Esophagus muscularis mucosa (tissue), 4 donors: ENCODE results near the gene RXRA. TPM values are rescaled to one million over a fixed set of nuclear protein-coding genes. Genes with fewer than 3 reads are reported as not detected.

Experiments
- DNase-seq: peaks from one replicate; pipeline ENCODE4 v3.0.0-alpha.2; 2017; ENCODE audit errors: extremely low spot score
- H3K27ac ChIP-seq, 4 donors: fragments of 200-600 bp; sonication (generic); replicated peaks in 1 of 4; 1 replicate in 3 of 4; 2 replicates in 1 of 4; pipeline ENCODE4 v1.5.1; 2016 to 2019; ENCODE audit warnings: mild to moderate bottlenecking in 1 of 4
- H3K27me3 ChIP-seq, 4 donors: fragments of 200-600 bp; sonication (generic); one replicate each; pipeline versions ENCODE4 v1.5.1 to v1.6.0; 2016 to 2019
- H3K36me3 ChIP-seq, 4 donors: fragments of 200-600 bp; sonication (generic); one replicate each; pipeline ENCODE4 v1.5.1; 2016 to 2019
- H3K4me1 ChIP-seq, 4 donors: fragments of 200-600 bp; sonication (generic); one replicate each; pipeline ENCODE4 v1.5.1; 2016 to 2019
- H3K4me3 ChIP-seq, 4 donors: fragments of 200-600 bp; sonication (generic); 1 replicate in 2 of 4; 2 replicates in 2 of 4; pipeline ENCODE4 v1.5.1; 2016 to 2019; ENCODE audit warnings: mild to moderate bottlenecking in 4 of 4, moderate library complexity in 1 of 4
- H3K9me3 ChIP-seq, 4 donors: fragments of 200-600 bp; sonication (generic); 1 replicate in 3 of 4; 2 replicates in 1 of 4; pipeline ENCODE4 v1.5.1; 2016 to 2019
- EP300 ChIP-seq: sonication (generic); formaldehyde crosslinking; IDR thresholded peaks from one replicate; pipeline ENCODE4 v1.6.1; 2017; ENCODE audit warnings: antibody characterized with exemption
- POLR2A ChIP-seq: fragments of 450-650 bp; IDR thresholded peaks from one replicate; pipeline ENCODE4 v1.6.1; 2017; ENCODE audit warnings: antibody characterized with exemption, moderate library complexity, mild to moderate bottlenecking, low read depth
- POLR2AphosphoS5 ChIP-seq, 2 donors: sonication (generic); formaldehyde crosslinking; IDR thresholded peaks; one replicate each; pipeline ENCODE4 v1.6.1; 2017; ENCODE audit warnings: antibody characterized with exemption in 2 of 2
- WGBS: methylation state at CpG from one replicate; pipeline ENCODE4 v1.1.5; 2018; 5-methylcytosine and 5-hydroxymethylcytosine counted together
- intact Hi-C: fragments of 100-400 bp; cut with DNase I; formaldehyde crosslinking; loops from one replicate; pipeline ENCODE4 v1.15.1; 2023
- total RNA-seq, 4 donors: library from RNA; depleted of rRNA; stranded (reverse); fragments of >200 nt; gene quantifications; one replicate each; pipeline versions ENCODE4 v1.1.0 to v1.2.1, GENCODE V29; 2016
- TF ChIP-seq, protein P1 (sequence below), 3 experiments: fragments of 200-600 bp in 2 of 3; fragments of 450-650 bp in 1 of 3; sonication (generic) in 2 of 3; IDR thresholded peaks; one replicate each; pipeline ENCODE4 v1.5.1; 2017 to 2019; ENCODE audit warnings: antibody characterized with exemption in 3 of 3, mild to moderate bottlenecking in 2 of 3, moderate library complexity in 1 of 3

Gene RXRA
- total RNA-seq, 4 donors from 2014 or later: 46.4 to 81.0 (median 63.7) TPM

DNA sequence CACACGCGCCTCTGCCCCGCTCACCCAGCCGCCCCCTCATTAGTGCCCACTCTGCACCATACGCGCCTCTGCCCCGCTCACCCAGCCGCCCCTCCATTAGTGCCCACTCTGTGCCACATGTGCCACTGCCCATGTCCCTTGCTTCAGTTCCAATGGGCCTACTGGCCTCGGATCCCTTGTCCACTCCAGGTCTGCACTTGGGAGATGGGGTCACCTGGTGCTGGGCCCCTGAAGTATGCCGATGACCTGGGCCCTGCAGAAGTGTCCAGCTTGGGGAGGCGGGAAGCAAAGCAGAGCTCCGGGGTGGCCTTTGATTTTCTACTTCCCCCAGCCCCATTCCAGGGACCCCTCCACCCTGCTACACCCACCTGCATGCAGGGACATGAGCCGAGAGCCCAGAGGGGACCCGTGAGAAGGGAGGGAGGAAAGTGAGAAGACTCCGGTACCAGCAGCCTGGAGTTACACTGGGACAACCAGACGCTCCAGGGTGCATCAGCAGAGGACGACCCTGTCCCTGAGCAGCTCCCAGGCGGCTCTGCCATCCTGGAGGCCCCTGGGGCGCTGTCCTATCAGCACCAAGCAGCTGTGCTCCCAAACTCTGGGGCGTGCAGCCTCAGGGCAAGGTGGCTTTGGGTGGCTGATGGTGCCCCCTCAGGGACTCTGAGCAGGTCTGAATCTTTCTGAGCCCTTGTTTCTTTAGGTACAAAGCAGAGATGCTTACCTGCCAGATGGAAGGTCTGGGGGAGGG, 140.8 kb downstream of the RXRA start:
- Histone ChIP-seq H3K4me1 (peaks cover 13 to 36% (median 23%) of the 10 kb centered on the region in 4 donors), H3K36me3 (no peaks in the 10 kb centered on the region), H3K9me3 (no peaks in the 10 kb centered on the region), H3K27me3 (no peaks in the 10 kb centered on the region), H3K27ac (no peak overlapping the region), H3K4me3 (no peak overlapping the region)
- DNase-seq: no peak
- WGBS: 94% methylated on average over 18 of the region's 20 CpGs
- no peak for TF ChIP-seq EP300
- intact Hi-C loops: no loop called here

DNA sequence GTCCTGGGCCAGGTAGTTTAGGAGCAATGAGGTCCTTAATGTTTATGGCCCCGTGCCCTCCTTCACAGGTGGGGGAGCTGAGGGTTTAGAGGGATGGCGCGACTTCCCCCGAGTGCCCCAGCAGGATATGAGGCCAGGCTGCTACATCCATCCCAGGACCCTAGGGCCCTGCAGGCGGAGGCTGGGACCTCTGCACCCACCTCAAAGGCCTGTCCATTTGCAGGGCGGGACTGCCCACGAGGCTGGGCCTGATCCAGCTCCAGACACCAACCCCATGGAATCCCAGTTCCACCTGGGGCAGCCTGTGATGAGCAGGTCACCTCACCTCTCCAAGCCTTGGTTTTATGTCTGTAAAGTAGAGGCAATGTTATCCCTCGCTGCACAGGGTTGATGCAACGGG, 142.1 kb downstream of the RXRA start:
- Histone ChIP-seq H3K27me3 (no peaks in the 10 kb centered on the region), H3K36me3 (no peaks in the 10 kb centered on the region), H3K27ac (peak overlapping the region; percentile 75 to 80 (median 78)), H3K4me3 (no peak overlapping the region), H3K4me1 (peaks cover 13 to 49% (median 34%) of the 10 kb centered on the region in 4 donors), H3K9me3 (no peaks in the 10 kb centered on the region)
- DNase-seq: no peak
- WGBS: 79% methylated on average over 9 of the region's 9 CpGs
- TF ChIP-seq EP300 (no peak), POLR2AphosphoS5 (IDR thresholded peaks at IDR 0.05) (no peak), POLR2A (no peak)
- TF ChIP-seq, protein P1, sequence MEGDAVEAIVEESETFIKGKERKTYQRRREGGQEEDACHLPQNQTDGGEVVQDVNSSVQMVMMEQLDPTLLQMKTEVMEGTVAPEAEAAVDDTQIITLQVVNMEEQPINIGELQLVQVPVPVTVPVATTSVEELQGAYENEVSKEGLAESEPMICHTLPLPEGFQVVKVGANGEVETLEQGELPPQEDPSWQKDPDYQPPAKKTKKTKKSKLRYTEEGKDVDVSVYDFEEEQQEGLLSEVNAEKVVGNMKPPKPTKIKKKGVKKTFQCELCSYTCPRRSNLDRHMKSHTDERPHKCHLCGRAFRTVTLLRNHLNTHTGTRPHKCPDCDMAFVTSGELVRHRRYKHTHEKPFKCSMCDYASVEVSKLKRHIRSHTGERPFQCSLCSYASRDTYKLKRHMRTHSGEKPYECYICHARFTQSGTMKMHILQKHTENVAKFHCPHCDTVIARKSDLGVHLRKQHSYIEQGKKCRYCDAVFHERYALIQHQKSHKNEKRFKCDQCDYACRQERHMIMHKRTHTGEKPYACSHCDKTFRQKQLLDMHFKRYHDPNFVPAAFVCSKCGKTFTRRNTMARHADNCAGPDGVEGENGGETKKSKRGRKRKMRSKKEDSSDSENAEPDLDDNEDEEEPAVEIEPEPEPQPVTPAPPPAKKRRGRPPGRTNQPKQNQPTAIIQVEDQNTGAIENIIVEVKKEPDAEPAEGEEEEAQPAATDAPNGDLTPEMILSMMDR (IDR thresholded peaks at IDR 0.05): no peak
- intact Hi-C loops: no loop called here

DNA sequence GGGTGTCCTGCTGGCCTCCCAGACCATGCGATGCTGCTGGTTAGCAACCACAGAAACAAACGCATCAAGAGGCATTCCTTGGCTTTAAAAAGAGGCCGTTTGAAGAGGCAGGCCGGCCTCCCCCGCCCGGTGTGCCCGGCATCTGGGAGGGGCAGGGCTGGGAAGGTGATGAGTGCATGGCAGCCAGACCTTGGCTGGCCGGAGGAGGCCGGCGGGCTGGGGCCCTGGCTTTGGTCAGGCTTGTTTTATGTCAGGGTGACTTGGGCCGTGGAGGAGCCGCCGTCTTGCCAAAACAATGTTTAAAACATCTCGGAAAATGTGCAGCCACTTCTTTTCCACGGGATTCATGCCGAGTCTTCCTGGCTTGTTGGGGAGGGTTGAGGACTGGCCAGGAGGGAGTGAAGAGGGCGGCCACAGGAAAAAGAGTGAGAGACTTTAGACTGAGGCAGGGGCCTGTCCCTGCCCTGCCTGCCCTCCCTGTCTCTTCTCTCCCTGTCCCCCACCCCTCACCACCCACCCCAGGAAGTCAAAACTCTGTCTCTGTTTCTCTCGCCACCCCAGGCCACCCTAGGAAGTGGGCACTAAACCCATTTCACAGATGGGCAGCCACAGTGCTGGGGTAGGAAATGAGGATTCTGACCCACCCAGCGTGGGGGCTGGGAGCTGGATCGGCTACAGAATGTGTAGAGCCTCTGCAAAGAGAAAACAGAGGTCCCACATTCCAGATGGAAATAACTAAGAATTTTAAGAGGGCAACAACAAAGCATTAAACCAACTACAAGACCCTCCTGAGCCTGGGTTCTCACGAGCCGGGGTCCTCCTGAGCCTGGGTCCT, 143.0 kb downstream of the RXRA start:
- Histone ChIP-seq H3K27me3 (no peaks in the 10 kb centered on the region), H3K4me1 (peaks cover 16 to 58% (median 43%) of the 10 kb centered on the region in 4 donors), H3K9me3 (no peaks in the 10 kb centered on the region), H3K36me3 (no peaks in the 10 kb centered on the region), H3K4me3 (no peak overlapping the region), H3K27ac (peak overlapping the region; percentile 75 to 80 (median 78))
- intact Hi-C loops: no loop called here
- DNase-seq: peak; percentile 95
- peak; percentile 62 to 67 for TF ChIP-seq POLR2AphosphoS5 (IDR thresholded peaks at IDR 0.05)
- no peak for TF ChIP-seq POLR2A
- 54% methylated on average over 21 of the region's 22 CpGs for WGBS

DNA sequence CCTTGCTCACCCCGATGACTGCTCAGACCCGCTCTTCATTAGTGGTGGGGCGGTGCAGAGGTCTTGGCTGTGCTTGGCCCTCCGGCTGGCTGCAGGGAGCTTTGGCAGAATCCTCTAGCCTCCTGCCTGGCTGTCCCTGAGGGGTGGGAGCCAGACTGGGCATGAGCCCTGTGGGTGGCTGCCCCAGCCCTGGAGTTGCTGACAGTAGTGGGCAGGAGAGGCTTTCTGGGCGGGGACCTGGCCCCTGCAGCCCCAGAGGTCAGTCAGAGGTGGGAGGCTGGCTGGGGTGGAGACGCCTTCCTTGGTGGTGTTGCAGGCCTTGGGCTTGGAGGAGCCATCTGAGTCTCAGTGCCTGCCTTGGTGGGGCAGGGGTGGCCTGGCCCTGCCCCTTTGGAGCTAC, 146.0 kb downstream of the RXRA start:
- Histone ChIP-seq H3K27ac (no peak overlapping the region), H3K9me3 (no peaks in the 10 kb centered on the region), H3K27me3 (no peaks in the 10 kb centered on the region), H3K4me1 (peaks cover 38 to 73% (median 62%) of the 10 kb centered on the region in 4 donors), H3K36me3 (no peaks in the 10 kb centered on the region), H3K4me3 (no peak overlapping the region)
- DNase-seq: no peak
- 83% methylated on average over 2 of the region's 6 CpGs for WGBS
- intact Hi-C loops: no loop called here
- TF ChIP-seq POLR2AphosphoS5 (IDR thresholded peaks at IDR 0.05) (no peak), EP300 (no peak), POLR2A (no peak)
- TF ChIP-seq, protein P1 (IDR thresholded peaks at IDR 0.05): no peak

DNA sequence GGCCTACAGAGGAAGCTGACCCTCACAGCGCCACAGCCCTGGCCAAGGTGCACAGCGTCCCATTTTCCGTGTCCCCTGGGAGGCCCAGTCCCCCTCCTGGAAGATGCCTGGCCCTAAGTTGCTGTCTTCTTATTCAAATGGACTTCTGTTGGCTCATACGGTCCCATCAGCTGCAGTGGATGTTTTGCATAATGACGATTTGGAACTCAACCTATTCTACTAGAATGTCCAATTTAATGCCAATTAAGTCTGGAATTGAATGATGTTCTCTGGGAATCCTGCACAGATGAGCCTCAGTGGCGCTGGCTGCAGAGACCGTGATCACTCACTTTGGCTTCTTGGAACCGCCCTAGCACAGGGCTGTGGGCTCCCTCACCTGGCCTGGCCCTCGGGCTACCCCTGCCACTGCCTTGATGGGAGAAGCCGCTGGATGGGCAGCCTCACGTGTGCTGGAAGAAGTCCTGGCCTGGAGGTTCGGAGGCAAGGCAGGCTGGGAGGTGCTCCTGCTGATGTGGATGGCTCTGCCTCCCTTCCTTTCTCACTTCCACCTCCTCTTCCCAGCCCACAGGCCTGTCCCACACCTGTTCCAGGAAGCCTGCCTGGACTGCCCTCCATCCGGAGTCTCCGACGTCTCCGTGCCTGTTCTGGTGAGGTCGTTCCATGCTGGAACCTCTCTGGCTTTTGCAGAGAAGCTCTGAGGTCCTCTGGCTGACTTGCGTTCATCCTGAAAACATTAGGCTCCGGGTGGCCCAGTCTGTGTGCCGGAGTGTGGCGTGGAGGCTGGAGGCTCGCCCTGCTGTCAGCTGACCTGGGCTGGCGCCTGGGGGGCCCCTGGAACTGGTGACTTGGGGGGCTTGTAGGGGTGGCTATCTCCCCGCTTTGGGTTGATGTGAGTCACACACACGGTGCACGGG, 147.1 kb downstream of the RXRA start:
- no peaks in the 10 kb centered on the region for H3K9me3 ChIP-seq
- no peak for DNase-seq
- H3K4me1 ChIP-seq: peaks cover 36 to 70% (median 58%) of the 10 kb centered on the region in 4 donors
- intact Hi-C loops: no loop called here
- TF ChIP-seq POLR2A (no peak), EP300 (no peak), POLR2AphosphoS5 (IDR thresholded peaks at IDR 0.05) (no peak)
- TF ChIP-seq, protein P1 (IDR thresholded peaks at IDR 0.05): no peak
- WGBS: 66% methylated on average over 22 of the region's 26 CpGs
- no peak overlapping the region for H3K4me3 ChIP-seq
- no peaks in the 10 kb centered on the region for H3K36me3 ChIP-seq
- peak overlapping the region; percentile 66 to 75 (median 70) for H3K27ac ChIP-seq
- no peaks in the 10 kb centered on the region for H3K27me3 ChIP-seq
